COLO668 (cell line): ENCODE measurements around the gene NALCN.

ENCODE experiments used
- DNase-seq: peaks from one replicate; lab custom pipeline; 2025; ENCODE audit not compliant: unreplicated experiment; lab: John Stamatoyannopoulos, UW

The NALCN gene

DNA sequence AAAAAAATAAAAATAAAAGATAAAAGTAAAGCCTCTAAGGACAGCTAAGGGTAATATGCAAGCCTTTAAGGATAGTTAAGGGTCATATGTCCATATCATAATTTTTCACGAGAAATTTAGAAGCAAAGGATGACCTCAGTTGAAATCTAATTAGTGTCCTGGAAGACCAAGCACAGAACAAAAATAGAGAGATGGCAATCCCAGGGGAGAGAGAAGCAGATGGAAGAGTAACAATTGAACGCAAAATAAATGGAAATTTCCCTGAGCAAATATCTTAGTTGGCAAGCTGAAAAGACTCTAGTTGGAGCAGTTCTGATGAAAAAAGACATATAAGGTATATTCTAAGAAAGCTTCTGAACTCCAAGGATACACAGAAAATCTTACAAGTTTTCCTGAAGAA is 275.4 kb downstream of the NALCN start:
- DNase-seq, result no peak

DNA sequence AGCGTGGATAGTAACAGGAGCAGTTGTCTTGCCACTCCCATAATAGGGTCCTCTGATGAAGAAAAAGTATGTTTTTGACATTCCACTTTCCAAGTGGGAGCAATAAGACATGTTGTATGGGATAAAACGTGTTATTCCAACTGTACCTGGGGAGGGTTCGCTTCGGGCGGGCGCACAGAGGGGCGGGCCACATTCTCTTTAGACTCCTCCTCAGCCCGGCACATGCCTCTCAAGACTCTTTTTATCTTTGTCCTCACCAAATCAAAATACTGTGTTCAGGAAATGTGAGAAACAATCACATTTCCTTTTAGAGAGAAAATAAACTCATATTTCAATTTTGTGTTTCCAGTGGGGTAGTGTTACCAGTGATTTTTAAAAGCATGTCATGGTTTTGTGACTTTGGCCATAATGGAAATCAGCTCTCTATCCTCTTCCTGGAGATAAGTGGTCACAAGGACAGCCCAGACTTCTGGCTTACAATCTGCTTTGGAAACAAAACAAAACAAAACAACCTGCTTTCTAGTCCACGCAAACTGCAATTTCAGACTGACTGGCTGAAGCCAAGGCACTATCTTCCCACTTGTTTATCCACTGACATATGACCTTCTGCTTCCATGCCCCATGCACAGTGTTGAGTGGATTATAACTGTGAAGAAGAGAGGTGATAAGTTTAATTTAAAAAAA is 276.1 kb downstream of the NALCN start:
- no peak for DNase-seq

DNA sequence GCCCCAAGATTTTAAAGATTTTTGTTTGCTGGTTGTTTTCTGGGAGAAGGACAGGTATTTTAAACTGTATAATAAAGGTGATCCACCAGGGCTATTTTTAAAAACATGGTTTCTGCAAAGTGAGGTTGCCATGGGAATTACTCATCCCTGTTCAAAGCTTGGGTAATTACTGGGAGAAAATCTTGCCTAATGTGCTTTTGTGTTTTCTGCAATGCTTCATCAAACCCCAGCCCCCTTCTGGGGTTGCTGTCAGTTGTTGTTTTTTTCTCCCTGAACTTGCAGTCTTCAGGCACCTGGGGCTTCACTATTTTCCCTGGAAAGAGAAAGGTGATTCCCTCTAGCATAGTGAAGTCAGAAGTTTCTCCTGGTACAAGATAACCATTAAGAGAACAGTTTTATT is 277.2 kb downstream of the NALCN start:
- no peak for DNase-seq

DNA sequence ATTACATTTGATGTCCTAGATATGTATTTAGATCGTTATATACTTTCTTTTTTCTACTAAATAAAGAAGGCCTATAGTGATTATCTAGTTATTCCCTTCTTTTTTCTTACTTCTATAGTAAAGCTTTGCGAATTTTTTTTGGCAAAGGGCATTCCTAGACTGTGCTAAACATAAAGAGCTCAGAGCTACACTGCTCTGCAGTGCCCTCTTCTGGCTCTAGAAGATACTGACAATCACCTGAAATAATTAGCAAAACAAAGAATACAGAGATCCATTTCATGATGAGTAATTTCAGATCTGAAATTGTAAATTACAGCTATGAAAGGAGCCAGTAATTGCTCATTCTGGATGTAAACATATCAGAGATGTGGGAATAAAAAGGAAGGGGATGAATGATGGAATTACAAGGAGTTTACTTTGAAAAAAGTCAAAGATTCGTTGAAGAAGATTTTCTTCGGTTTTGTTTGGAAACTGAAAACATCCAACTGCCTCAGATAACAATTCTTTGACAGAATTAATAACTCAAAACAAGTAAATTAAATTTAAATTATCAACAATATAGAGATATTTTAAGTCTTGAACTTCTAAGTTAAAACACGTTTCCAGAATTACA is 288.5 kb downstream of the NALCN start:
- peak; percentile 59 for DNase-seq

DNA sequence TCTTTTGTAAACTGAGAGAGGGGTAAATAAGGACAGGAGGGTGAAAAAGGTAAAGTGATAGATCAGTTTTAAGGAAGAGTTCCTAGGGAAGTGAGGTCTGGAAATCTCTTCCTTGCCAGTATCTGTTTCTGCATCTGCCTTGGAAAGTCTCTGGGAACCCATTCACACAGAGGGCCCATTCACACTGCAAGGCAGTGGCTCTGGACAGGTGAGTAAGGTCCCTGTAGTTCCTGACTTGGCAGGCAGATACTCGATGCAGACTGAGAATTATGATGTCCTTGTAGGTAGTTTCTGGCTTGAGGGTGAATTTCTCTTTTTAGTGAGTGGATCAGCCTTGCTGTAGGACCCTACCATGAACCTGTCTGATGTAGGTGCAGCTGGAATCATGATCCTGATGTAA is 293.3 kb downstream of the NALCN start:
- DNase-seq, result no peak

DNA sequence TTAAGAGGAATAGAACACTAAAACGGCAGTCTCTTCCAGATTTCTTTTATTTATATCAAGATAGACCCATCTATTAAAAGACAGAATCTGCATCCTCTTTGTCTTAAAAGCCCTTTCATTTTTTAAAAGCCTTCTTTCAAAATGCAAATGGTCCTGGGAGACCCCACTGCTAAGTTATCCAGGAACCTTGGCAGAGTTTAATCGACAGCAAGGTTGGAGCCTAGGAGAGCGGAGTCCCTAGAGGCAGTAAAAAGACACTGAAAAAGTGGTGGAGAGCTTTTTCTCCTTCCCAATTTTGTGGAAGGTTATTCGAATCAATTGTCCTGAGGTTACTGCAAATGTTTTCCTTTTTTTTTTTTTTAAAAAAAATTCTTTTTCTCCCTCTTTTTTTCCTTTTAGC is 294.7 kb downstream of the NALCN start:
- DNase-seq, result no peak

DNA sequence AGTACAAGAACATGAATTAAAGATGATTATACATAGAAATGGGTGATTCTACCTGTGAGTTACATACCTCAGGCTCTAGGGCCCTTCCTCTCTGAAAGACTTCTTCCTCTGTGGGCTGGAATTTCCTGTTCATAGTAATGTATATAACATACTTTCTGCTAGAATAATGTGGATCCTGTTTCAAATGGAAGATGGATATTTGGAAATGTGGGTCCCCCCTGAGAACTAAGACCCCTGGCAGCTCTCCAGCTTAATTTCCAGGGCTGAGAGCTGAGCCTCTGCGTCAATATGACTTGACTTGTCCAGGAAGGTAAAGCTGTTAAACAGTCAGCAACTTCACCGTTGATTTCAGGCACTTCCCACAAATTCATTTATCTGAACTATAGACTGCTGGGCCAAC is 296.3 kb downstream of the NALCN start:
- no peak for DNase-seq

DNA sequence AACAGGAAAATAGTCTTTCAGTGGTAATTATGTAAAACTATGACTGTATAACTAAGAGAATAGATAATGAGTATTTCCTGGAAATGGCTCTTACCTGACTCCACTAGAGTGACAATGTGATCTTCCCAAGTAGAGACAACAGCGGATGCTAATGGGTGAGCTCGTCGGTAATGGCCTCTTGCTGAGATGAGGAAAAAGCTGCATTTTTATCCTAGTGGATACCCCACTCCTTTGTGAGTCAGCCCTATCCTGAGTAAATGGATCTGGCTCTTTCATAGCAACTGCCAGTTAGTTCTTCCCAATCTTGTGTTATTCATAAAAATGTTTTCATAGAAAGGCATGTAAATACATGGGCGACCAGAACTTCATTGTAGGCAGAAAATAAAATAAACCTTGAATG is 299.5 kb downstream of the NALCN start:
- no peak for DNase-seq

DNA sequence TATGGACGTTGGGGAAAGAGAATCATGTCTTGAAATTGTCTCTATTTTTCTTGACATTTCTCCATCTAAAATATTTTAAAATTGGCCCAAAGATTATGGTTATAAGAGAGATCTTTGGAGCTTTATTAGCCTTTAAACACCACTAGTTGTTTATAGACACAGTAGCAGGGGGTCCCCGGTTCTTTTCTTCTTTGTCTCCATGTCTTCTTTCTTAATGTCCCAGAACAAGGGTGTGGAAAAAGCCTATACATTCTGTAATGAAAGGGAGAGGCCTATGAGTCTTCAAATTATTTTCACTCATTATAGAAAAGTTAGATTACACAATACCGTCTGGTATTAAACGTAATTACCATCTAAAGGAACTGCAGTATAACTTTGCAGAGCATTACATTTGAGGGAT is 300.0 kb downstream of the NALCN start:
- no peak for DNase-seq

DNA sequence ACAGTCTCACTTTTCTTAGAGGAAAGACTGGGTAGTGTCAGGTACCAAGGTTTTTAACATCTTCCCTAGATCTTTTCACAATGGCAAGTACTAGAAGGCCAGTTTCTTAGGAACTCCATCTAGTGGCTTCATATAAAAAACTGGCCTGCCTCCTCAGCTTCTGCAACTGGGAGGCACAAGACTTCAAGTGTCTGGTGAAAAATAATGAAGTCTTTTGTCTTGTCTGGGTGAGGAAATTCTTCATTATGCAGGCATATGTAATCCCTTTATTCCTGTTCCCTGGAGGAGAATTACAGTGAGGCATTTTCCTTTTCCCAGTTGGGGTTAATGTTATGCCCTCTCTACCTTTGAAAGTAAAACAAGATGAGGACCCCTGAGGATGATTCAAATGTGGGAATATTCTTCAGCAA is 300.5 kb downstream of the NALCN start:
- no peak for DNase-seq

DNA sequence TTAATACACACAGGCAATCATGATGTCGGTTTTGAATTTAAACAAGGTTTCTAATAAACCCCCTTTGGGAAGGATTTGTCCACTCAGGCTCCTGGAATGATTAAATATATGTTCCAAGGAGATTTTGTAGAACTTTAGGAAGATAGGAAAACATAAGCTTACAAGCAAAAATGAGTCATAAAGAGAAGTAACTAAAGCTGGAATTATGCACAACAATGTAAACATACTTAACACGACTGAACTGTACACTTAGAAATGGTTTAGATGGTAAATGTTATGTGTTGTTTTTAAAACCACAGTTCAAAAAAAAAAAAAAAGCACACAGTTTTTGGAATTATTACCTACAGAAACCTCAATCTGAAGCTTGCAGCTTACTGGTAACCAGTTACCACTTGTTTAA is 304.4 kb downstream of the NALCN start:
- no peak for DNase-seq

DNA sequence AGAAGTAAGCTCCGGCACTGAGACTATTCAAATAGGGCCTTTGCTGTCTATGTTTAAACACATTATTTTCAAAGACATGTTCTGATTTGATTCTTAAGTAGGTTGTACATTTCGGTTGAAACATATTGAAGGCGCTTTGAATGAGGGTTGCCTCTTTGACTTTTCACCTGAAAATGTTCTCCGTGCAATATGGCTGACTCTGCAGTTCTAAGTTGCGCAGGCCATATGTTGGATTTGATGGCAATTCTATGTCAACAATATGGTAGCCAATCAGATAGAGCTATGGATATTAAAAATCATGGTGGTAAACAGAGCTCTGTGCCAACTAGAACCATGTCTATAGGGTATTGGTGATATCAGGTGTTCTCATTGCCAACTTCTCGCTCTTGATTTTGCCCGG is 307.3 kb downstream of the NALCN start:
- no peak for DNase-seq

DNA sequence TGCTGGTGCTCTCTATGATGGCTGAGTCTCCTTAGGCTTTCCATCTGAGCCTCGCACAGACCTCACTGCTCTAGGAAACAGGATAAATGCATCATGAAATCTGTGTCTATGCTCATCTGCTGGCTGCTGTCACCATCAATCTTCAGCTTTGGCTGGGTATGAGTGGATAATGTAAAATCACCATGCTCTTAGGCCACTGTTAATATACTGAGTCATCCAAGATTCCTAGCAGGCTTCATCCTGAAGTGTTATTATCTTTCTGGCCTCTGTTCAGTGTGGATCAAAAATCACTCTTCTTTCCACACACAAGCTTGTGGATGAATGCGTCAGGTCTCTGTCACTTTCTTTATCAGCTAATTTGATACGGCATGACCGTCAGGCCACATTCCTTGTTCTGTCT is 317.4 kb downstream of the NALCN start:
- no peak for DNase-seq

DNA sequence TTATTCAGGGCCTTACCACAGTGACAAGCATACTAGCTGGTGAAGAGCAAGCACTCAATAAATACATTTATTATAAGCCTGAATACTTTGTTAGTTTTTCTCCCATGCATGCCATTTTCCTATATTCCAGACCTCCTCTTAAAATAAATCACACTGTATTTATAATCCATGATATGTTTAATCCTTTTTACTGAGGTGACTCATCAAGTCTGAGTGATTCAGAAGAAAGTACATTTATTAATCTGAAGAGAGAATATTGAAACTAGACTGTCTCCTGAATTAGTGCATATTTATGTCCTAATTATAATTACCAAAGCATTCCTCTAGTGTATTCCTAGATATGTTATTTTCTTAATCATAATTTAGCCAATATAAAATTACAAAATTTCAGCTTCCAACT is 323.3 kb downstream of the NALCN start:
- DNase-seq, result no peak

DNA sequence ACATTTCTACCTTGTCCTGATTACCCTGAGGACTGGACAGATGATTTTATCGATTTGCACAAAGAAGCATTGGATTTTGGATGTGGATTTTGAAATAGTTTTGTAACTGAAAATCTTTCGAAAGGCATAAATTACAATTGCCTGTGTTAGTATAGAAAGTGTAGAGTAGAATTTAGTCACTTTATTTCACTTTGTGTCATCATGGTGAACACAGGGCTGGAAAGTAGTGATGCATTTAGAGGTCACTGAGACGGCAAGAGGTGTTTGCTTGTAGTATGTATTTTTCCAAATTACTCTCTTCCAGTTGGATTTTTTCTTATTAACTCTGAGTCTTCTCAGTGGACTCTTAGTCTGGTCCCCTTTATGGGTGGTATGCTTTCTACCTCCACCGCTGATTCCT is 326.0 kb downstream of the NALCN start:
- DNase-seq, result no peak

DNA sequence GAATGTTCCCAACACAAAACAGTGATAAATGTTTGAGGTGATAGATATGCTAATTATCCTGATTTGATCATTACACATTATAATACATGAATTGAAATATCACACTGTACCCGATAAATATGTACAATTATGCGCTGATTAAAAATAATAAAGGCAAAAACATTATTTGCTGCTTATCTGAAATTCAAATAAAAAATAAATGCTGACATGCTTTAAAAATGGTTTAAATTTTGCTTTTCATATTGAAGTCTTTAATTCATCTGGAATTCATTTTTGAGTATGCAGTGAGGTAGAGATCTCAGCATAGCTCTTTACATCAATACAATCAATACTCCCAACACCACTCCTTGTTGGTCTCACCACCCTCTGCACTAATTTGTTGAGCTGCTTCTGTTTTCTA is 330.8 kb downstream of the NALCN start:
- no peak for DNase-seq

DNA sequence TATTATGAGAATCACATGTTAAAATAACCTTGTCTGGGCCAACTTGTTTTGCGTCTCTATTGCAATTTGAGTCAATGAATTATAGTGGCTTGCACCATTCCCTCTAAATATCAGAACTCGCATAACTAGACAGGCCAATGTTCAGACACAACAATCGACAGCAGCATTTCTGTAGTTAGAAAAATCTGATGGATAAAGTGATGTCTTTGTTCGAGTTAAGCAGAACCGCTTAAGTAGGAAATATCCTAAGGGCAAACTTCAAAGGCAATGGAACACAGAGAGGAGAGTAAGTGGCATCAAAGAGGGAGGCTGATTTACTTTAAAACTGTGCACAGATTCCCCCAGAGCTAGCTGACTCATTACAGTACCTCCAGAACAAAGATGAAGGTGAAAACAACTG is 333.9 kb downstream of the NALCN start:
- DNase-seq, result no peak

DNA sequence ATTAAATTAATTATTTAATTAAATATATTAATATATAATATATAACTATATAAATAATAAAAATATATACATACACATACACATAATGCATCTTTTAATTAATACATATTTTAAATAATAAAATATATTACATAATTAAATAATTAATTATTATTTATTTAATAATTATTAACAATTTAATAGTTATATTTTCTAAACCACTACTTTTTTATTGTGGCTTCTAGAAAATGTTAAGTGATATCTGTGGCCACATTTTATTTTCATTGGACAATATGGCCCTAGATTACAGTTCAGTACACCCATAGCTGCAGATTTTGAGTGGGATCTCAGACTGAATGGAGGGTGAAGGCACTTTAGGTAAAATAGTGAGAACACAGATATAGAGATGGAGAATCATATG is 335.7 kb downstream of the NALCN start:
- no peak for DNase-seq

DNA sequence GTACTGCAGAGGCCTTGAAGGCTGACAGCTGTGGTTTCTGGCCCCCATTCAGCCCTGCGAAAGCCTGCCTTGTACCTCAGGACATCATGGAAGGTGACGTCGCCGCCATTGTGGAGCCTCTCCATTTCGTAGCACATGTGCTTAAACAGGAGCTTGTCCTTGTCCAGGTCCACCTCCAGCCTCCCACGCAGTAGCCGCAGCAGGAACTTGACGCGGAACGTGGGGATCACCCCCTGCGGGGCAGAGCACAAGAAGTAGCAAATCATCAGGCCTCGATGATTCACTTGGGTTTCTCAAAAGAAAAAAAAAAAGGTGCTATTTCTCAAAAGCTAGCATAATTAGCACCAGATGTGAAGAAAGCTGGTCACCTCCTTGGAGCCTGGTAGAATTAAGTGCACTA is 351.0 kb downstream of the NALCN start:
- no peak for DNase-seq

DNA sequence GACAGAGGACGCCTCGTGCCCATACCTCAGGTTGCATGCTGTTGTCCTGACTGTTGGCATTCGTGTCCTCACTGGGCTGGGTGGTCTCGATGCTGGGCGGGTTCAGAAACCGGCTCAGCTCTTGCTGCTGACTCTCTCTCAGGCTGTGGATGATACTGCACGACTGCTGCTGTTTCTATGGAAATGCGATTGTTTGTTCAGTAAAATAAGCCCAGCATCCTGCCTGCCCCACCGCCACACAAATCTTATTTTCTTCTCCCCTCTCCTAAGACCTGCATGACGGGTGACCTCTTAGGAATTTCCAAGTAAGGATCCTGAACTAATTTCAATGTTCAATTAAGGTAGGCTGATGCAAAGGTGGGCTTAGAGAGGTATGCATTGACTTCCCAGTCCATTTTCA is 356.5 kb downstream of the NALCN start:
- DNase-seq, result no peak

DNA sequence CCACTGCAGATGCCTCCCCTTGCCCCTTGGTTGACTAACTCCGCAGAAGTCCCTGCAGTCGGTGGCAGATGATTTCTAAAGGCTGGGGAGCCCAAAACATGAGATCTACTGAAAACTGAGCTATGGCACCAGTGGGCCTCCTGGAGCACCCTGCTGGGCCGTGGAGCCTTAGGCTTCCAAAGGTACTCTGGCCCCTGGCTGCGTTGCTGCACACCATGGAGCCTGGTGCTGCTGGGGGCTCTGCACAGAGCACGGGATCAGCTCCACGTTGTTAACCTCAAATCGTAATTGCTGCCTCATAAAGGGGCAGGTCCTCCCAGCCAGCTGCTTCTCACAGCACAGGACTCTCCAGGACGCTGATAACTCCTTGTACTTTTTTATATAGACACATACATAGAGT is 357.5 kb downstream of the NALCN start:
- DNase-seq, result no peak

DNA sequence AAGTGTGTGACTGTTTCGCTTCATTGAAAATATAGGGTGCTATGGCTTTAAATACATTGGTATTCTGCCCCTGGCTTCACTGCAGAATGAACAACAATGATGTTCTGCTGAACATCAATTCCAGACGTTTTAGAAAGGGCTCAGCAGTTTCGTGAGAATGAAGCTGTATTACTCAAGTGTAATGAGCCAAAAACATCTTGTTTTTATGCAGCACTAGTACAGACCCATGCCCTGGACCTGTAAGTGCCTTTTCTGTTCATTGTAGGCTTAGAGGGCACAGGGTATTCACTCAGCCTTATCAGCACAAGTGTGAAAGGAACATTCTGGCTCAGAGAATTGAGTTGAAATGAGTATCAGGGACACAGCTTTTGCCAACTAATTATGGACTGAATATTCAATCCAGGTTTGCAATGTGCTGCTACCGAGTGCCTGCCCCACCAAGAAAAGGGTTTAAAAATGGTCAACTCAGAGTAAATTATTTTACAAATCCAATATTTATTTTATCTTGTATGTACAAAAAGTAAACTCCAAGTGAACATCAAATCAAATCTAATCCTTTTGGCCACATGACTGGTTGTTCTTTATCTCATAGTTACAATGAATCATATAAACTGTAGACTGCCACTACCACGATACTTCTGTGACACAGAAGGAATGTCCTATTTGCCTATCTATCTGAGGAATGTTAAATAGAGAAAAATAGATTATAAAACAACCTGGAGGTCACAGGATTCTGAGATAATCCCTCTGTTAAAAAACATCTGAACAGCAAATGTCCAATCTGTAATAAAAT is 362.8 kb downstream of the NALCN start:
- DNase-seq, result no peak
